Eye (tissue), 1 donor: ENCODE measurements around the gene SEC24B.
"Not testable (repeated sequence)": the region's sequence is repeated elsewhere in the genome, so short reads cannot be mapped to it uniquely, and the experiment has no call there.

ENCODE experiments used
- DNase-seq: peaks from one replicate; pipeline ENCODE4 v3.0.0-alpha.2; 2015

SEC24B gene

DNA sequence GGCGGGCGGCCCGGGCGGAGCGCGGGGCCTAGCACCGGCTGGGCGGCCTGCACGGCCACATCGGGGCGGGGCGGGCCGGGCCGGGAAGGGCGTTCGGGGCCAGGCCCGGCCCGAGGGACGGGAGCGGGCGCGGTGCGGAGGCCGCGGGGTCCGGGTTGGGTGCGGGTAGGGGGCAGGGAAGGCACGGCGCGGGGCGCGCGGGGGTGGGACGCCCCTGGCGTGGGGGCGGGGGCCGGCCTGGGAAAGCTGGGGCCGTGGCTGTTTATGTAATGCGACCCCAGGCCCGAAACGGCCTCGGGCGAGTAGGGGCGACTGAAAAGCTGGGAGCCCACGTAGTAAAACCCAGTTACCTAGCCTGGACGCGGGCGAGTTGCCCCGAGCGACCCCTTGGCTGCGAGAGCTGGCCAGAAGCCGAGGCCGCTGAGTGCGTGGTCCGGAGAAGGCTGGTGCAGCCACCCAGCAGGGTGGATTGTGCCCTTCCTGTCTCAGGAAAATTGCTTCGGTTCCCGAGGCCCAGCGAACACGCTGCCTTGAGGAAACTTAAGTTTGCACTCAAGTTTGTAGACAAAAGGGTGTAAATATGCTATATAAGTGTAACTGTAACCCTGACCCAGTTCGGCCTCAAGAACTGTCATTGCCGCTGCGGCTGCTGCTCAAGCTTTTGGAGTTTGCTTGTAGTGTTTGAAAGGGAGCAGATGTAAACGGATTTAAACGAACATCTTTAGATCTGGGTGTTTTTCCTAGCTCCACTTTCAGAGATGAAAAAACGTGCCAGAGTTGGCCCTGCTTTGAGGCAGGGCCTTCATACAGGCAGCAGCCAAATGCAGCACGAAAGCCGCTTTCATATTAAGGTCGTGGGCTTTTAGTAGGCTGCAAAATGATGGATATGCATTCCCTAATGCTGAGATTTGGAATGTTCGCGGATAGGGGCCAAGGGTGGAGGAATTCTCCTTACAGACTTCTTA lies 674 bp downstream of the SEC24B start:
- peak; percentile 77 for DNase-seq

DNA sequence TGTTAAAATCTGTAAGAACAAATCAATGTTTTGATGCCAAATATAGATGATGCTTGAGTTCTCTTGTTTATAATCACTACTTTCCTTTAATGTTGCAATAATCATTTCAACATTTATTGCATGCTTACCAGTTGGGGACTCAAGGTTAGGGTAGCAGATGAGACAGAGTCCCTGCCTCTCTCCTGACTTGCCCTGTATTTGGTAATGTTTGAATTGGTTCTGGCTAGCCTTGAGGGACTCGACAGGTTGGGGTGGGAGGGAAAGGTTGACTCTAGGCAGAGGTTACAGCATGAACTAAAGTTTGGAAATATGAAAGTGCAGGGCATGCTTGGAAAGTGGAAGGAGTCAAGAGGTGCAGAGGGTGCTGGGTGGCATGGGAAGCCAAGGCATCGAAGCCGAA lies 2.0 kb downstream of the SEC24B start:
- no peak for DNase-seq

DNA sequence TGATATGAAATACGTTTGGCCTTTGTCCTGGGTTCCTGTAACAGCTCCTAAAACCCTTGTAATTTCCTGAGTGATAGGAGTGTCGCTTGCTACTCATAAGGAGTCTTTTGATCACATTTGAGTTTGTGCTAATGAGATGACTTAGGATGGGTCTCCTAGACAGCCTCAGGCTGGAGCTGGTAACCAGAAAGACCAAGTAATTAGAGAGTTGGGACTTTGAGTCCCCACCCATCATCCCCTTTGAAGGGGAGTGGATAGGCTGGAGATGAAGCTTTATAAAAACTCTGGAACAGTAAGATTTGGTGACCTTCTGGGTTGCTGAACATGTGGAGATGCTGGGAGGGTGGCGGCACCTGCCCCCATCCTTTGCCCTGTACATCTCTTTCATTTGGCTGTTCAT lies 2.9 kb downstream of the SEC24B start:
- DNase-seq = no peak

DNA sequence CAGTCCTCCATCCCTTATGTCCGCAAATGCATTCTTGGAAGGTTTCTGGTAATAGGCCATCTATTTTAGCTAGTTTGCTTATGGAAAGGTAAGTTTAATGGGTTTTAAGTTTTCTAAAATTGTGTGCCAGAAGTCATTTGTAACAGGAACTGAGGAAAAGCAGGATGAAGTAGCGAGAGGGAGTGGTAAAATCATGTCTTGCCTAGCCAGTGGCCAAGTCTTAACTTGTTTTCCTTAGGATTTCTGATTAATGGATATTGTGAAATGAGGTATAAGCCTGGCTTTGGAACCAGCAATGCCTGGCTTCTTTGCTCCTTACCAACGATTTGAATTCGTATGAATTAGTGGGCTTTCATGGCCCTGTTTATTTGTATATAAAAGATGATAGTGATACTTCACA lies 7.3 kb downstream of the SEC24B start:
- DNase-seq = no peak

DNA sequence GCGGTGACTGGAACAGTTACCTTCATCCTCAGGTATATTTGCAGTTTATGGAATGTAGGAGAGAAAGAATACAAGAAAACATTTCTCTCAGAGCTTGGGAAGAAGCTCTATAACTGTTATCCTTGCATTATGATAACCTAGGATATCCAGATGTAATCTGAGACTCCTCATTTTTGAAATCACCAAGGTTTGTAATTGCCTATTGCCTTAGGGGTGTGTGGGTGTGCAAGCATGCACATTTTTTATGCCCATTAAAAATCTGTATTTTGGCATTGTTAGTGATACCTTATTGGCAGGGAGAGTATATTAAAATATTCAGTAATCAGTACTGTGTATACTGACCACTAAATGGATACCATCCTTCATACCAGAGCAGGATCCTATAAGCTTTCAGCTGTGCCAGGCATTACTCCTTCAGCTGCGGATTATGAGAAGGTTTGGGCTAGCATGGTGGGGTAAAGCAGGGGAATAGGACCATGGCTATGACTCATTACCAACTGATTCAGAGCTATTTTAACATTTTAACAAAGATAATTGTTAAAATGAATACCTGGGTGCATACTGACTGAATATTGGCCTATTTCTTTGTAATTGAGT lies 8.3 kb downstream of the SEC24B start:
- no peak for DNase-seq

DNA sequence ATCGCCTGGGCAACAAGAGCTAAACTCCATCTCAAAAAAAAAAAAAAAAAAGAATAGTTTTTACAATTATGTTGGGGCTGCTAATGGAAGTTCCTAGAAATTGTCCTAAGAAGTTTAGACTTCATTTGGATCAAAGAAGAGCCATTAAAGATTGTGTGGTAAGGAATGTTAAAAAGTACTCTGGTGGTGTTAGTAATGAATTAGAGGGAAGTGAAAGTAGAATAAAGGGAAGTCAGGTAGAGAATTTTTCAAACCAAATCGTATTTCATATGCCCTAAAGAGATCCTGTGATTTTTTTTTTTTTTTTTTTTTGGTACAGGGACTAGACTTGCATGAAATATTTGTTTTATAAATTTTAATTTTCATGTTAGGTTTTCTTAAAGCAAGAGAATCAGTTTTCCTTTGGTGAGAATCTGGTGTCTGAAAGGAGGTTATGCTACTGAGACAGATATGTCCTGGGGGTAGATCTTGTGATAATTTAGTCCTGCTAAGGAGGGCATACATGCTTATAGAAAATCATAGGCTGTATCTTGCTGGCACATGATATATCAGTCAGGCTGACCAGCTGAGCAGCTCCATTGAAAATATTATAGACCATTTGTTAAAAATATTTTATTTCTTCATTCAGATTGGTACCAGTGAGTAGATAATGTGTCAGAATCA lies 10.7 kb downstream of the SEC24B start:
- peak; percentile 22 for DNase-seq

DNA sequence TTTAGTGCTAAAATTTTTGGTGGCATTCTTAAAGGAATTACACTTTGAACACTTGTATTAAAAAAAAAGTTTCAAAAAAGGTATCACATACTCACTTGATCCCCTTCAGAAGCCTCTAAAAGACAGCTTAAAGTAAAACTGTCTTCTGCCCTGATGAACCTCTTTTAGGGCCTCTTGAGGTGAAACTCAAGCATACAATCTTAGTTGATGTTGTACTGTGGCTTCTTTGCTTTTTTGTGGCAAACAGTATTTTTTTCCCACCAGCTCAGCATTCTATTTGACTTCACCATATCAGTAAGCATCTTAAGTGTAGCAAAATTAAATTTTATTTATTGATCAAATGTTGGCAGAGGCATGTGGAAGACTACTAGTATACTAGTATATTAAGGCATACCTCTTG lies 13.7 kb downstream of the SEC24B start:
- DNase-seq = no peak

DNA sequence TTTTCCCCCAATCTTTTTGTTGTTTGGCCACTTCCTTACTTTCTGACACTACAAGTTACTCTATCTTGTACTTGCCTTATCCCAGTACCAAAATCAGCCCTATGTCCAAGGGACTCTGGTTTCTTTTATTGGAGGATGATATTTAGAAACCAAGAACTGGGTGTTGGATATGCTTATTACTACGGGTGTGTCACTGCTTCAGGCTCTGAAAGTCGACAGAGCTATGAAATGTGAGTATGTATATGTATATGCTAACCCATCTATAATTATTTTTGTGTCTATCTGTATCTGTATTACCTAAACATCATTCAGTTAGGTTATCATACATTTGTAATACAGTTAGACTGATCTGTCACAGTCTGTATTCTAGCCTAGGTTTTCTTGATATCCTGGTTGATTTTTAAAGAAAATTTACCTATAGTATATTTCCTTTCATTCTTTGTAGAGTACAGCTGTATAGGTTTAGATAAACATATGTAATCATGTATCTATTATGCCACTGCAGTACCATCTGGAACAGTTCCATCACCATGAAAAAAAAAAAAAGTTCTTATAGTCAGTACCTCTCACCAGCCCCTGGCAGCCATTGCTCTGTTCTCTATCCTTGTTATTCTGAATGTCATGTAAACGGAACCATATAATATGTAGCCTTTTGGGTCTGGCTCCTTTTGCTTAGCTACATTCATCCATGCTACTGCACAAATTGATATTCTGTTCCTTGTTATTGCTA lies 18.1 kb downstream of the SEC24B start:
- DNase-seq = no peak

DNA sequence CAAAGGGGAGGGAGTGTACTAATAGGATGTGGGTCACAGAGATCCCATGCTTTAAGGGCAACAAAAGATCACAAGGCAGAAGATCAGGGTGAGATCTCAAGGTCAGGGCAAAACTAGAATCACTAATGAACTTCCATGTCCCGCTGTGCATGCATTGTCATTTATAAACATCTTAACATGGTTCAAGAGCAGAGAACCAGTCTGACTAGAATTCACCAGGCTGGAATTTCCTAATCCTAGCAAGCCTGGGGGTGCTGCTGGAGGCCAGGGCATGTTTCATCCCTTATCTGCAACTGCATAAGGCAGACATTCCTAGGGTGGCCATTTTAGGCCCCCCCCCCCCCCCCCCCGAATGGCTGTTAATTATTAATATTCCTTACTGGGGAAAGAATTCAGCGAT lies 19.5 kb downstream of the SEC24B start:
- not testable (repeated sequence) for DNase-seq

DNA sequence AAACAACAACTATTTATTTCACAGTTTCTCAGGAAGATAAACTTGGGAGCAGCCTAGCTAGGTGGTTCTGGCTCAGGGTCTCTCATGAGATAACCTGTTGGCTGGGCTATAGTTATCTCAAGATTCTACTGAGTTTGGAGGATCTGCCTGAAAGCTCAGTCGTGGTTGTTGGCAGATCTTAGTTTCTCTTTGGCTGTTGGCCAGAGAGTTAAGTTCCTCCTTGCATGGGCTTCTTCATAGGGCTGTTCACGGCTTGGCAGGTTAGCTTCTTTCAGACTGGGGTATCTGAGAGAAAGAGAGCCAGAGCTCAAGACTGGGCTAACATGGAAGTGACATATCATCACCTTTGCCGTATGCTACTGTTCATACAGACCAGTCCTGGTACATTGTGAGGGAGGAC lies 28.7 kb downstream of the SEC24B start:
- DNase-seq = no peak

DNA sequence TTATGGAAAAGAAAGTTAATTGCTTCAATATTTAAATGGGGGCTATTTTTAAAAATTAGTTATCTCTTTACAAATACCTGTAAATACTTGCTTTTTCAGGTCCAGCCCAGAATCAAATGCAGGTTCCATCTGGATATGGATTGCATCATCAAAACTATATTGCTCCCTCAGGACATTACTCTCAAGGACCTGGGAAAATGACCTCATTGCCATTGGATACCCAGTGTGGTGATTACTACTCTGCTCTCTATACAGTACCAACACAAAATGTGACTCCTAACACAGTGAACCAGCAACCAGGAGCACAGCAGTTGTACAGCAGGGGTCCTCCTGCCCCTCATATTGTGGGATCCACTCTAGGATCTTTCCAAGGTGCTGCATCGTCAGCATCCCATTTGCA lies 29.2 kb downstream of the SEC24B start:
- no peak for DNase-seq

DNA sequence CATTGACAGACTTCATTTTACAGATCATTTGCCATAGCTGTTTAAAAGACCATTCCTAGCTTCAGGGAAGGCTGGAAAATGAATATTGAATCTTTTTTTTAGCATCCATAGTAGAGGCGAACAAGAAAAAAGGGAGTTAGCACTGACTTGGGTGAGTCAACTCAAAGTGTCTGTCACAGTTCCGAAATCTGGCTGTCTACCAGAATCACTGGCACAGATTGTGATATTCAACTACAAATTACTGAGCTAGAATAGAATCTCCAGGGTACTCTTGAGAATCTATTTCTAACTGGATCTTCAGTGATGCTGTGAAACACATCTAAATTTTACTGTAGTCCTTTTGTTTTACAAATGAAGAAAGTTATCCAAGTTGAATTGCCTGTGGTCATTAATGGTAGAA lies 31.5 kb downstream of the SEC24B start:
- DNase-seq = no peak

DNA sequence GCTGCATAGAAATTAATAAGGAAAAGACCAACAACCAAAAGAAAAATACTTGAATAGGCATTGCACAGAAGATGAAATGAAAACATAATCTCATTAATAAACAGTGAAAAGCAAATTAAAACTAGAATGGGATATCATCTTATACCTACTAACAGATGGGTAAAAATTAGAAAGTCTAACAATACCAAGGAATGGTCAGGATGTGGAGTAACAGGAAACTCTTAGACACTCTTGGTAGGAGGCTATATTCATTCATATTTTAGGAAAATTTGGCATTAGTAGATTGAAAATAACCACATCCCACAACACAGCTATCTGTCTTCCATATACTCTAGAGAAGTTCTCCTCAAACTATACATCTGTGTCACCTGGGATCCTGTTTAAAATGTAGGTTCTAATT lies 36.3 kb downstream of the SEC24B start:
- DNase-seq = no peak

DNA sequence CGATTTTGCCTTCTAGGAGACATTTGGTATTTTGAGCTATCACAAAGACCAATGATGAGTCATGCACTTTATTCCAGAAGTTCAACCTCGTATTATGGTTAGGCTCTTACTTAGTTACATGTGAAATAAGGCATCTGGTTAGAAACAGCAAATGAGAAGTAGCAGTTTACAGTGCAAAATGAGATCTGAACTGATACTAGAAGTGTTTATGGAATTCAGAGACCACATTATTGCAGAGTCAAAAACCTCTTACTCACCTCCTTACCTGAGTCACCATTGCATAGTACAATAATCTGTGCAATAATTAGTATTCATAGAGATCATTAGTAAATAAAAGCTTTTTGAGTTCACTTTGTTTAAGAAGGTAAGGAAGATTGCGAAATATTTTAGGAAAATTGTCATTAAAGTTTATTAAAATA lies 38.7 kb downstream of the SEC24B start:
- DNase-seq = no peak

DNA sequence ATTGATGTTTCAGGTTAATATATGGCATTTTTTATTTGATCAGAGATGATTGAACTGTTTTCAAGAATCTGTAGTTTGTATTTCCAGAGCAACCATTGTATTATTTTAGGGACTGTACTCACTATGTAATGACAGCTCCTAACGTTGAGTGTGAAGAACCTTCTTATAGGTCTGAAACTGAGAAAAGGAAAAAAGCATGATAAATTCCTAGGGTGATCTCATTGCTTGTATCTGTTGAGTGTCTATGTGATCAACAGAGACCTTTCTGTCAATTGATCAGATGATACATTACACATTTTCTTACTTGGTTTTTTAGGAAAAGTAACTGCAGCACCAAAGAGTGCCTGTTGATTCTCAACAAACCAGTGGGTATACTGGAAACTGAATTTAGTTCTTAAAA lies 40.2 kb downstream of the SEC24B start:
- DNase-seq = no peak

DNA sequence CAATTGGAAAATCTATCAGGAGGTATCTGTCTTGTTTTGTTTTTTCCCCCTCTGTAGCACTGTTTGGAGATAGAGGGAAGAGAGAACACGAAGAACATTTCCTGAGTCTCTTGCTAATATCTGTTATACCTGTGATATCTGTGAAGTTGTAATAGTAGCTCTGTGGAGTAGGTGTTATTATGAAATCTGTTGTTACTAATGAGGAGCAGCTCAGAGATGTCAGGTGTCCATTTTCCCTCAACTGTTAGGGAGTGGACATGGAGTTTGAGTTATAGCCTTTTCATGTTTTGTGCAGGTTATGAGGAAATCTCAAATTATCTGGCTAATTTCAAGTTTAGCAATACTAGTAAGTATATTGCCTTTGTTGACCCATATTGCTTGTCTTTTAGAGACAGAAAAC lies 52.4 kb downstream of the SEC24B start:
- DNase-seq = no peak

DNA sequence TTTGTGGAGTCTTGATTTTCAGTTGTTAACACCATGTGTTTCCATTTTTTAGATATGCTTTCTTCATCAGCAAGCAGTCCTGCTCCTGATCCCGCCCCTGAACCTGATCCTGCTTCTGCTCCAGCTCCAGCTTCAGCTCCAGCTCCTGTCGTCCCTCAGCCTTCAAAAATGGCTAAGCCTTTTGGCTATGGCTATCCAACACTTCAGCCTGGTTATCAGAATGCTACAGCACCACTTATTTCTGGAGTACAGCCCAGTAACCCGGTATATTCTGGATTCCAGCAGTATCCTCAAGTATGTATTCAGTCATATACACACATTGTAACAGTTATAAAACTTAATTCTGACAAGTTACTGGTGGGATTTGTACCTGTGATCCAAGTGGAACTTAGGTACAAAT lies 60.9 kb downstream of the SEC24B start:
- DNase-seq = no peak

DNA sequence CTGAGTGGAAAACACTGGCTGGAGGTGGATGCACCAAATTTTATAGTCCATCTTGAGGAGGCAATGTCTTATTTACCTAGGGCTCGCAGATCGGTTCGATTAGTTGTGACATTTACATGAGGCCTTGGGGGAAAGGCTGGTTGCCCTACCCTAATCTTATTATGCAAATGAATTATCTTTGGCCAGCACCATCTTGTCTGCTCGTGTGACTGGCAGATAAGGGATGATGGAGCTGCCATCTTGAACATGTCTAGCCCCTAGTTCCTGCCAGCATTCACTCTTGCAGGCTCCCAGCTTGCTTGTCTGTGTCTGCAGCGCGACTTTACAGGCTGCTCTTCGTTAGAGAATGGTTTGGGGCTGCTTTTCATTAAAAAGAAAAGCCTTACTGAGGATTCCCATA lies 61.9 kb downstream of the SEC24B start:
- no peak for DNase-seq

DNA sequence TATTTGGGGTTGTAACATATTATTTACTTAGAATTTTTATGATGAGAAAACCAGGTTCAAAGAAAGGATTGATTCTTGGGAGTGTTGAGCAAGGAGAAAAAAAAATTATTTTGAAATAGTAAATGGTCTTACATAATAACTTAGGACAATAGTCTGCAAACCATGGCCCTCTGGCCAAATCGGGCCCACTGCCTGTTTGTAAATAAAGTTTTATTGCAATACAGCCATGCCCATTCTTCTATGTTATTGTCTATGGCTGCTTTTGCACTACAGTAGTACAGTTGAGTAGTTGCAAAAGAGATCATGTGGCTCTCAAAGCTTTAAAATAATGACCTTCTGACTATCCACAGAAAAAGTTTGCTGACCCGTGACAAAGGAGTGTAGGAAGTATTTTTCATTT lies 63.3 kb downstream of the SEC24B start:
- DNase-seq = no peak

DNA sequence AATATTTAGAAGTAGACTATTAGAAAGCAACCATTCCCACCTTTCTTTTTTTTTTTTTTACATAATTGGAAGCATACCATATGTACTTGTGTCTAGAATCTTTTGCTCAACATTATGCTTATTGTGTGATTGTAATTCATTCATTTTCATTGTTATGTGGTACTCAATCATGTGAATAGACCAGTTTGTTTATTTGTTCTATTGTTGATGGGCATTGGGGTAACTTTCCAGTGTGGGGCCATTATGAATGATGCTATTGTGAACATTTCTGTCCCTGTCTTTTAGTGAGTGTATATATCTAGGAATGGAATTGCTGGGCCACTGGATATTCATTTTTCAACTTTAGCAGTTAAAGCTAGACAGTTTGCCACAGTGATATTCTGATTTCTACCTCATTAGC lies 63.9 kb downstream of the SEC24B start:
- no peak for DNase-seq

DNA sequence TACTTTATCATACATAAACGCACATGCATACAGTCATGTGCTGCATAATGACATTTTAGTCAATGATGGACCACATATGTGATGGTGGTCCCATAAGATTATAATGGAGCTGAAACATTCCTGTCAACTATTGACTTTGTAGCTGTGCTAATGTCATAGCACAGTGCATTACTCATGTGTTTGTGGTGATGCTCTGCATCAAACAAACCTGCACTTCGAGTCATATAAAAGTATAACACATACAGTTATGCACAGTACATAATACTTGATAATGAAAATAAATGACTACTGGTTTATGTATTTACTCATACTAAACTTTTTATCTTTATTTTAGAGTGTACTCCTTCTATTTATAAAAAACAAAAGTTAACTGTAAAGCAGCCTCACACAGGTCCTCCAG lies 65.9 kb downstream of the SEC24B start:
- no peak for DNase-seq

DNA sequence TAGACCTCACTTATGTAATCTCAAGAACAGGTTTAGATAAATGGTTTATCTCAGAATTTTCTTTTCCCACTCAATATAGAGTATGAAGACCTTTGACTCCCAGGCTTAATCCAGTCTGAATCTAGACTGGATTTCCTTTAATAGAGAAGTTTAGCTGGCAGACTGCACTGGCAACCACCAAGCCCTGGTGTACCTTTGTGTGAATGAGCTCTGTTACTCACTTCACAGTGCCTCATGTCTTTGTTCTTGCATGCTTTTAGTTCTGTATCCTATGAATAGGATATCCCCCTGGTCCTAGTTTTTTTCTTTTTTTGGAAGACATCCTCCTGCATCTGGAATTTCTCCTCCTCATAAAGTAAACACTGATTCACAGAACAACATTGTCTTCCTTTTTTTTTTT lies 73.3 kb downstream of the SEC24B start:
- no peak for DNase-seq

DNA sequence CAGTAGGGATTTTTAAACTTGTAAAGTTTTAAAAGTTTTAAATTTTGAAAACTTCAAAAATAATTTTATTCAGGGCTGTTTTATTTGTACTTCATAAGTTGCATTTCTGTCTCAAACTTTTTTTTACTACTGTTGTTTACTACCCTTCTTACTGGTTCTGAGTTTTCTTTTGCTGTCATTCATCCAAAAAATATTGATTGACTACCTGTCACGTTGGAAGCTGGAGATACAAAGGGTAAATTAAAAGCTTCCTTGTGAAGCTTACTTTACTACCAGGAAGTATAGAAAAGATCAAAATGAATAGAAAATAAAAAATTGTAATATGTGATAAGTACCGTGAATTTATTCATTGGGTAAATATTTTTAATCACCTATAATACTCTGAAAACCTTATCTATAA lies 77.1 kb downstream of the SEC24B start:
- DNase-seq = no peak
